H1 (cell line): ENCODE measurements around the gene ULK1. TPM values are rescaled to one million over a fixed set of nuclear protein-coding genes. Genes with fewer than 3 reads are reported as not detected.

Experiments
- CHD2 ChIP-seq: IDR thresholded peaks from 2 replicates; pipeline ENCODE4 v1.6.1; 2012; ENCODE audit warnings: low read length, improper control_type of control experiment
- CREB1 ChIP-seq: IDR thresholded peaks from 2 replicates; pipeline ENCODE4 v1.6.1; 2012; ENCODE audit warnings: inconsistent platforms
- CTCF ChIP-seq, 3 experiments: IDR thresholded peaks; 1 replicate in 2 of 3; 2 replicates in 1 of 3; pipeline versions ENCODE4 v1.5.1 to v1.6.1; 2011; ENCODE audit warnings: low read length in 3 of 3, mild to moderate bottlenecking in 3 of 3, inconsistent platforms in 2 of 3, low read depth in 1 of 3, moderate library complexity in 1 of 3; ENCODE audit not compliant: insufficient read depth in 1 of 3; ENCODE audit errors: control extremely low read depth in 1 of 3
- EGR1 ChIP-seq: IDR thresholded peaks from 2 replicates; pipeline ENCODE4 v1.6.1; 2011; ENCODE audit warnings: low read depth, low read length, borderline replicate concordance
- FOSL1 ChIP-seq: IDR thresholded peaks from 2 replicates; pipeline ENCODE4 v1.6.1; 2011; ENCODE audit warnings: mild to moderate bottlenecking, low read depth, low read length, moderate library complexity; ENCODE audit not compliant: insufficient read depth
- GABPA ChIP-seq: IDR thresholded peaks from 2 replicates; pipeline ENCODE4 v1.6.1; 2011; ENCODE audit warnings: mild to moderate bottlenecking, low read length, moderate library complexity, borderline replicate concordance; ENCODE audit not compliant: insufficient read depth
- MAFK ChIP-seq: IDR thresholded peaks from 2 replicates; pipeline ENCODE4 v1.6.1; 2012; ENCODE audit warnings: low read depth, mild to moderate bottlenecking, improper control_type of control experiment, low read length
- POLR2A ChIP-seq, 2 experiments: IDR thresholded peaks; 1 replicate in 1 of 2; 2 replicates in 1 of 2; pipeline ENCODE4 v1.6.1; 2011; ENCODE audit warnings: low read depth in 2 of 2, low read length in 2 of 2, mild to moderate bottlenecking in 2 of 2; ENCODE audit errors: control extremely low read depth in 1 of 2
- POU5F1 ChIP-seq: IDR thresholded peaks from 2 replicates; pipeline ENCODE4 v1.6.1; 2011; ENCODE audit warnings: low read depth, mild to moderate bottlenecking, low read length, moderate library complexity
- RAD21 ChIP-seq, 2 experiments: IDR thresholded peaks in 1 of 2; conservative IDR thresholded peaks in 1 of 2; 2 replicates each; pipeline ENCODE4 v1.6.1; 2011; ENCODE audit warnings: low read depth in 2 of 2, low read length in 2 of 2, improper control_type of control experiment in 1 of 2, inconsistent platforms in 1 of 2, mild to moderate bottlenecking in 1 of 2, moderate library complexity in 1 of 2
- RFX5 ChIP-seq: IDR thresholded peaks from 2 replicates; pipeline ENCODE4 v1.6.1; 2011; ENCODE audit warnings: low read depth, low read length, improper control_type of control experiment, borderline replicate concordance
- SIN3A ChIP-seq, 2 experiments: IDR thresholded peaks in 1 of 2; conservative IDR thresholded peaks in 1 of 2; 2 replicates each; pipeline ENCODE4 v1.6.1; 2011 to 2012; ENCODE audit warnings: low read length in 2 of 2, improper control_type of control experiment in 1 of 2, low read depth in 1 of 2, mild to moderate bottlenecking in 1 of 2
- SIX5 ChIP-seq: IDR thresholded peaks from 2 replicates; pipeline ENCODE4 v1.6.1; 2011; ENCODE audit warnings: mild to moderate bottlenecking, low read depth, low read length
- SP1 ChIP-seq: IDR thresholded peaks from 2 replicates; pipeline ENCODE4 v1.6.1; 2011; ENCODE audit warnings: low read depth, low read length
- SP2 ChIP-seq: IDR thresholded peaks from 2 replicates; pipeline ENCODE4 v1.6.1; 2012; ENCODE audit warnings: mild to moderate bottlenecking, low read length, inconsistent platforms
- SP4 ChIP-seq: IDR thresholded peaks from 2 replicates; pipeline ENCODE4 v1.6.1; 2012; ENCODE audit warnings: low read length, inconsistent platforms
- SRF ChIP-seq: IDR thresholded peaks from 2 replicates; pipeline ENCODE4 v1.6.1; 2011; ENCODE audit warnings: mild to moderate bottlenecking, low read depth, low read length, moderate library complexity
- TAF1 ChIP-seq: IDR thresholded peaks from 2 replicates; pipeline ENCODE4 v1.6.1; 2011; ENCODE audit warnings: mild to moderate bottlenecking, low read depth, low read length
- TAF7 ChIP-seq: optimal IDR thresholded peaks from 2 replicates; pipeline ENCODE3; 2011; ENCODE audit warnings: low read depth, mild to moderate bottlenecking, inconsistent platforms, low read length, moderate library complexity, borderline replicate concordance
- YY1 ChIP-seq: IDR thresholded peaks from 2 replicates; pipeline ENCODE4 v1.6.1; 2011; ENCODE audit warnings: low read depth, mild to moderate bottlenecking, low read length
- ZNF274 ChIP-seq: IDR thresholded peaks from 2 replicates; pipeline ENCODE4 v1.7.0; 2012; ENCODE audit warnings: low read length, borderline replicate concordance; ENCODE audit errors: extremely low read depth
- polyA plus RNA-seq, 7 experiments: library from polyadenylated mRNA; depleted of rRNA in 3 of 7; stranded (reverse) in 5 of 7; unstranded in 2 of 7; fragments of >200 nt in 5 of 7; fragments of 200-250 nt in 2 of 7; gene quantifications; 1 replicate in 5 of 7; 2 replicates in 1 of 7; 4 replicates in 1 of 7; pipeline versions ENCODE4 v1.2.1 to v1.2.3, GENCODE V29; 2011 to 2013; ENCODE audit warnings: missing spikeins in 2 of 7, mixed read lengths in 2 of 7
- total RNA-seq: library from RNA; stranded (reverse); fragmentation: NEBNext Ultra II Directional; extraction: Animal tissue kit (Norgen Biotek cat#: 25700); gene quantifications from 2 replicates; pipeline ENCODE4 v1.2.1, GENCODE V29; 2021

ULK1 gene
- total and polyA plus RNA-seq, 2 of the 8 experiments (the other 6 are each of a cell fraction or from before 2014, with no cell fraction given), result 13.0 to 44.1 TPM

GRCh38 chr12:131949431-131950181 lies 55.2 kb downstream of the ULK1 start, which contains the start of gene EP400 (continued):
- TF ChIP-seq SP2 (no peak), ZNF274 (no peak), CHD2 (peak; percentile 86), FOSL1 (peak; percentile 59; the same call in 1 of the 2 replicates), SP1 (no peak), YY1 (peak; percentile 16; the same call in 1 of the 2 replicates), TAF7 (peak; percentile 41), CTCF (IDR thresholded peaks at IDR 0.05; ENCODE audit: control extremely low read depth in 1 of 3, insufficient read depth in 1 of 3, low read depth in 1 of 3, low read length in 3 of 3) (peak; percentile 59 to 77 (median 72)), SIX5 (no peak), TAF1 (peak; percentile 65), MAFK (no peak), GABPA (peak; percentile 75; the same call in 1 of the 2 replicates), SRF (peak; percentile 57; the same call in 1 of the 2 replicates), POU5F1 (no peak), SP4 (no peak), EGR1 (0 out of 2 replicates have a peak, but pooled peaks have one; percentile 10), POLR2A (IDR thresholded peaks at IDR 0.05; ENCODE audit: control extremely low read depth in 1 of 2, low read depth in 2 of 2, low read length in 2 of 2) (peak; percentile 58 to 63; a peak in 2 of 3 replicates), CREB1 (peak; percentile 86), RAD21 (IDR thresholded peaks at IDR 0.05 in 1 of 2, conservative IDR thresholded peaks at IDR 0.05 in 1 of 2; ENCODE audit: low read depth in 2 of 2, low read length in 2 of 2) (peak; percentile 40 to 71; a peak in 3 of 4 replicates), SIN3A (conservative IDR thresholded peaks at IDR 0.05 in 1 of 2, IDR thresholded peaks at IDR 0.05 in 1 of 2; ENCODE audit: low read depth in 1 of 2, low read length in 2 of 2) (peak in 1 of 2 experiments; percentile 65; a peak in 1 of 4 replicates), RFX5 (no peak)
